Esophagus squamous epithelium (tissue), 4 donors: ENCODE measurements around the gene NDUFS5.

Source experiments
- CTCF ChIP-seq, 6 experiments: fragments of 450-650 bp in 4 of 6; fragments of 200-600 bp in 2 of 6; sonication (generic) in 2 of 6; IDR thresholded peaks; one replicate each; pipeline ENCODE4 v1.5.1; 2016 to 2019; ENCODE audit warnings: antibody characterized with exemption in 6 of 6, mild to moderate bottlenecking in 4 of 6, moderate library complexity in 4 of 6
- POLR2A ChIP-seq, 4 donors: fragments of 450-650 bp; IDR thresholded peaks; one replicate each; pipeline ENCODE4 v1.6.1; 2017; ENCODE audit warnings: antibody characterized with exemption in 4 of 4, mild to moderate bottlenecking in 4 of 4, moderate library complexity in 3 of 4

GRCh38 chr1:39003281-39003680 lies 22.9 kb upstream of the NDUFS5 start:
- no peak for TF ChIP-seq CTCF (IDR thresholded peaks at IDR 0.05)
- TF ChIP-seq POLR2A (IDR thresholded peaks at IDR 0.05) = no peak
